Skeletal muscle tissue (tissue), 4 donors: ENCODE results near the gene PIP4K2C. TPM values are rescaled to one million over a fixed set of nuclear protein-coding genes. Genes with fewer than 3 reads are reported as not detected.
A peak's percentile ranks its signal among the peaks of the same experiment; 100 is the strongest.

Experiments used
- H3K27ac ChIP-seq: one replicate; pipeline ENCODE4 v1.7.0; 2013; ENCODE audit warnings: mild to moderate bottlenecking, low read depth, low read length, inconsistent platforms
- H3K27me3 ChIP-seq, 3 donors: one replicate each; pipeline ENCODE4 v1.7.0; 2013; ENCODE audit warnings: low read length in 3 of 3; ENCODE audit not compliant: control insufficient read depth in 3 of 3, insufficient read depth in 3 of 3
- H3K36me3 ChIP-seq, 3 donors: one replicate each; pipeline ENCODE4 v1.7.0; 2013; ENCODE audit warnings: low read length in 3 of 3; ENCODE audit not compliant: control insufficient read depth in 3 of 3, insufficient read depth in 3 of 3
- H3K4me1 ChIP-seq, 3 donors: one replicate each; pipeline ENCODE4 v1.7.0; 2013; ENCODE audit warnings: low read length in 3 of 3, mild to moderate bottlenecking in 3 of 3; ENCODE audit not compliant: control insufficient read depth in 3 of 3, insufficient read depth in 3 of 3
- H3K4me3 ChIP-seq, 3 donors: one replicate each; pipeline ENCODE4 v1.7.0; 2013; ENCODE audit warnings: low read length in 3 of 3
- H3K9ac ChIP-seq, 3 donors: one replicate each; pipeline ENCODE4 v1.7.0; 2013; ENCODE audit warnings: low read length in 3 of 3, mild to moderate bottlenecking in 3 of 3, moderate library complexity in 2 of 3, low read depth in 1 of 3
- H3K9me3 ChIP-seq, 3 donors: one replicate each; pipeline ENCODE4 v1.7.0; 2013; ENCODE audit warnings: low read length in 3 of 3; ENCODE audit not compliant: control insufficient read depth in 3 of 3
- total RNA-seq: library from RNA; depleted of rRNA; stranded (reverse); fragments of >200 nt; gene quantifications from one replicate; pipeline ENCODE4 v1.2.3, GENCODE V29; 2014
- donor health status: Osteomylitis.

The PIP4K2C gene
- 5.7 TPM for total RNA-seq

DNA sequence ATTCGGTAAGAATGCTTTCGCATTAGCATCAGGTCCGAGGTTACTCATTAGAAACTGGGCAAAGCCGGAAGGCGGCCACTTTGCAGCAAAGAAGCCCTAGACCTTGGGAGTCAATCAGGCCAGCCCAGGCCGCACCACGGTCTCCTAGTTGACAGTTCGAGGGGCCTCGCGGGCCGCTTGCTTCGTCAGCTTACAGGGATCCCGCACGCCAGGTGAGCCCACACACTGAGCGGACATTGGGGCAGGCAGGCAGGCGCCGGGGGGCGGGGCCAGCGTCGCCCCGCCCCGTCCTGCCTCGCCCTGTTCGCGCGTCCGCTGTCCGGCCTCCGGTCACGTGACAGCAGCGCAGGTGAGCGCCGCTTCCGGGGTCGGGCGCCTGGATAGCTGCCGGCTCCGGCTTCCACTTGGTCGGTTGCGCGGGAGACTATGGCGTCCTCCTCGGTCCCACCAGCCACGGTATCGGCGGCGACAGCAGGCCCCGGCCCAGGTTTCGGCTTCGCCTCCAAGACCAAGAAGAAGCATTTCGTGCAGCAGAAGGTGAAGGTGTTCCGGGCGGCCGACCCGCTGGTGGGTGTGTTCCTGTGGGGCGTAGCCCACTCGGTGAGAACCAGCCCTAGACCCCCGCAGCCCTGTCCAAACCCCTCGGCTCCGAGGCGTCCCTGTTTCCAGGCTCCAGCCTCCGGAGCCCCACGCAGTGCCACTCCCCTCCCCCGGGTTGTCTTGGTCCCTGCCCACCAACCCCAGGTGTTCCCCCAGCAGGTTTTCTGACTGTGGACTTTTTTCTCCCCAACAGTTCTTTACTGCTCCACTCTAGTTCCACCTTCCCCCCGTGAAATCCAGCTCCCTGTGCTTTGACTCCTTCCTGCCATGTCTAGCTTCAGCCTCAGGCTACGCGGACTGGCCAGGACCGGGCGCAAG, at the start of gene PIP4K2C:
PIP4K2C (plus strand) TSS at position 329 of the 918 bp plus-strand sequence; CDS start at position 427, 98 bp downstream.
- H3K27ac ChIP-seq, result peak within 1 kb of the TSS; percentile 16
- no peaks in the 10 kb centered on the region for H3K9me3 ChIP-seq
- peak within 1 kb of the TSS; percentile 65 to 87 (median 69) for H3K9ac ChIP-seq
- H3K27me3 ChIP-seq, result peaks cover 0 to 10% (median 6%) of the 10 kb centered on the region in 3 donors
- H3K4me1 ChIP-seq, result peaks cover 11 to 21% (median 13%) of the 10 kb centered on the region in 3 donors
- H3K36me3 ChIP-seq, result peaks cover 0 to 5% (median 3%) of the 10 kb centered on the region in 3 donors
- peak within 1 kb of the TSS; percentile 82 to 90 (median 88) for H3K4me3 ChIP-seq

DNA sequence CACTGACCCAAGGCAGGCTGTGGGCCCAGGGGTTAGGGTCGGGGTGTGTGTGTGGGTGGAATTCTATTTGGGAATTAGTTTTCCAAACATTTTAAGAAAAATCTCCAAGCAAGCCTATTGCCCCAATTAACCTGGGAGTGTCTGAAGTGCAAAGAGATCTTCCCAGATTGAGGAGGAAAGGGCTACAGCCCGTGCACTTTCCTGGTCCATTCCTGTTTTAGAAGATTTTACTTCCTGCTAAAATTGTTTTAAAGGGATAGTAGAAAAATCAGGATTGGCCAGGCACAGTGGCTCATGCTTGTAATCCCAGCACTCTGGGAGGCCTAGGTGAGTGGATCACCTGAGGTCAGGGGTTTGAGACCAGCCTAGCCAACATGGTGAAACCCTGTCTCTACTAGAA, 49.3 kb upstream of the PIP4K2C start:
- Histone ChIP-seq H3K9ac (no peak overlapping the region), H3K4me1 (peaks cover 18 to 21% (median 21%) of the 10 kb centered on the region in 3 donors), H3K36me3 (peaks cover 11 to 33% (median 16%) of the 10 kb centered on the region in 3 donors), H3K4me3 (no peak overlapping the region), H3K9me3 (no peaks in the 10 kb centered on the region), H3K27ac (no peak overlapping the region), H3K27me3 (no peaks in the 10 kb centered on the region)

DNA sequence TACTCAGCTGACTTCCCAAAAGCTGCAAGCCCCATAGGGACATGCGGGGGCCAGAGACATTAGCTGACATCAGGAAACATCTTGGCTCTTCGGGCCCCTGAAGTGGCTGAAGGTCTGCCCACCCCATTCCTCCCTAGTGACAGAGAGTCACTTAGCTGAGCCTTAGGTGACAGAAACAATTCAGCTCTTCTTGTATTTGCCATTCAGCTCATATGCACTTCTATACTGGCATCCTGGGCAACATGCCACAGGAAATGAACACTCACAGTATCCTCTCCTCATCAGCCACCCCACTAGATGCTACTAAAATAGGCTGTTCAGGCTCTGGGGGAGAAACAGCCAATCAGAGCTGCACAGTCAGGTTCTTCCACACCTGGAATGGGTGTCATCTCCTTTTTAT, 47.4 kb upstream of the PIP4K2C start:
- Histone ChIP-seq H3K27ac (no peak overlapping the region), H3K4me1 (peaks cover 18 to 24% (median 21%) of the 10 kb centered on the region in 3 donors), H3K9me3 (no peaks in the 10 kb centered on the region), H3K27me3 (peaks cover 2% of the 10 kb centered on the region in 3 donors), H3K36me3 (peaks cover 10 to 25% (median 11%) of the 10 kb centered on the region in 3 donors), H3K4me3 (no peak overlapping the region), H3K9ac (no peak overlapping the region)

DNA sequence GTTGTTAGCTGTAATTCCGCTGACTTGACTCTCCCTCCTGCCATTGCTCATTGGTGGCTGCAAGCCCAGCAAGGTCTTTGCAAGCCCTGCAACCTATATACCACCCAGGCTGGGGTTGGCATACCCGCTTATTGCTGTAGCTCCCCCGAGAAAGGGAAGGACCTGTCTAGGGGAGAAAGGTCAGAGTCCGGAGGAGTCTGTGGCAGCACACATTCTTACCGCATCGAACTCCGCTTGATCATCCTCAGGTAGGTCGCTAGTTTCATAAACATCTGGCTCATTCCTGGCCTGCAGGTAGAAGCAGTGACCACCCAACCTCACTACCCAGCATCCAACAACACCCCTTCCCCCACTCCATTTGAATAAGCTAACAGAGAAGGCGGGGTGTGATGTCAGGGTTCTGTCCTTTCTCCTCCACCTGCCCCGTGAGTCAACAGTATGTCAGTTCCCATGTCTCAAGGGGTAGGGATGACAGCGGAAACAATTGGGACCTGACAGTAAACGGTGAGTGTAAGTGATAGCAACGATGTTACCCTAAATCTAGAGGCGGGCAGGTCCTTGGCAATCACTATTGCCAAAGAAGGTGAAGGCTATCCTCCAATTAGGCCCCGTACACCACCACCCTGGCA, 45.1 kb upstream of the PIP4K2C start:
- peaks cover 5 to 9% (median 9%) of the 10 kb centered on the region in 3 donors for H3K36me3 ChIP-seq
- peaks cover 22 to 26% (median 25%) of the 10 kb centered on the region in 3 donors for H3K27me3 ChIP-seq
- peak overlapping the region; percentile 87 for H3K27ac ChIP-seq

DNA sequence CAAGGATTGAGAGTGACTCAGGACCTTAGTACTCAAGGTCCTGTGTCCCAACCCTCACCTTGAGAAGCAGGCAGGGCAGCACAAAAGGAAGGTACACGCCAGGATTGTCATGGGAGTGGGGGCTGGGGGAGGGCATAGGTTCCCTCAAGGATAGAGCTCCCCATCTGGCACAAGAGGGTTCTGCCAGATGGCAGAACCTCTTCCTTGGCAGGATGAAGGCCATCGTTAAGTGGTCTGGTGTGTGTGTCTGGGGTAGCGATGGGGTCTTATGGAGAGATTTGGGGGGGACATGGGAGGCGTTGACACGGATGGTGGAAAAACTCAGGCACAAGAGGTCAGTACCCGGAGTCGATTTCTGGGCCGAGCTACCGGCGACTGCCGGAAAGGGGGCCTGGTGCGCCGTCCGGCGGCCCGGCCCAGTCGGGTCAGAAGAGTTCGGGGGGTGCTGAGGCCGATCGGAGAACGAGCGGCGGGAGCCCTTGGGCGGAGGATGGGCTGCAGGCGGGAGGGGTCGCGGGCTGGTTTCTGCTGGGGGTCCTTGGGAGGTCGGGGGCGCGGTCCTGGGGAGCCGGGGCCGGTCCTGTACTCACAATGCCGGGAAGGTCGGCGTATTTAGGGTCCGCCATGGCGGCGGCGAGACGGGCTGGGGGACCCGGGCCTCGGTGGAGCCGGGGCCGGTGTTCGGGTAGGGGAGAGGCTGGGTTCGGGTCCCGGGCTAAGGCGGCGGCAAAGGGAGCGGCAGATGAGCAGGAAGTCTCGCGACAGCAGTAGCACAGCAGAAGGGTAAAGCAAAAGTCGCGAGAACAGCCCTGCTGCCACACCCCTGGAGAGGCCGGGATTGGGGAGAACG, 44.3 kb upstream of the PIP4K2C start, which contains the start of gene DCTN2:
DCTN2 (minus strand) TSS at position 755 of the 850 bp plus-strand sequence; CDS start at position 626, 129 bp downstream.
- H3K27me3 ChIP-seq, result peaks cover 25 to 32% (median 28%) of the 10 kb centered on the region in 3 donors
- peaks cover 1 to 5% (median 2%) of the 10 kb centered on the region in 3 donors for H3K36me3 ChIP-seq
- H3K27ac ChIP-seq, result peak within 1 kb of the TSS; percentile 87
- H3K9me3 ChIP-seq, result no peaks in the 10 kb centered on the region
- peaks cover 22 to 27% (median 25%) of the 10 kb centered on the region in 3 donors for H3K4me1 ChIP-seq
- peak within 1 kb of the TSS; percentile 80 to 95 (median 84) for H3K4me3 ChIP-seq
- H3K9ac ChIP-seq, result peak within 1 kb of the TSS; percentile 87 to 96 (median 96)

More for the DNA sequence above, 45.1 kb upstream of the PIP4K2C start:
- peak overlapping the region; percentile 80 to 95 (median 84) for H3K4me3 ChIP-seq
- H3K9ac ChIP-seq, result peak overlapping the region; percentile 87 to 96 (median 96)
- no peaks in the 10 kb centered on the region for H3K9me3 ChIP-seq
- peaks cover 22 to 27% (median 25%) of the 10 kb centered on the region in 3 donors for H3K4me1 ChIP-seq

DNA sequence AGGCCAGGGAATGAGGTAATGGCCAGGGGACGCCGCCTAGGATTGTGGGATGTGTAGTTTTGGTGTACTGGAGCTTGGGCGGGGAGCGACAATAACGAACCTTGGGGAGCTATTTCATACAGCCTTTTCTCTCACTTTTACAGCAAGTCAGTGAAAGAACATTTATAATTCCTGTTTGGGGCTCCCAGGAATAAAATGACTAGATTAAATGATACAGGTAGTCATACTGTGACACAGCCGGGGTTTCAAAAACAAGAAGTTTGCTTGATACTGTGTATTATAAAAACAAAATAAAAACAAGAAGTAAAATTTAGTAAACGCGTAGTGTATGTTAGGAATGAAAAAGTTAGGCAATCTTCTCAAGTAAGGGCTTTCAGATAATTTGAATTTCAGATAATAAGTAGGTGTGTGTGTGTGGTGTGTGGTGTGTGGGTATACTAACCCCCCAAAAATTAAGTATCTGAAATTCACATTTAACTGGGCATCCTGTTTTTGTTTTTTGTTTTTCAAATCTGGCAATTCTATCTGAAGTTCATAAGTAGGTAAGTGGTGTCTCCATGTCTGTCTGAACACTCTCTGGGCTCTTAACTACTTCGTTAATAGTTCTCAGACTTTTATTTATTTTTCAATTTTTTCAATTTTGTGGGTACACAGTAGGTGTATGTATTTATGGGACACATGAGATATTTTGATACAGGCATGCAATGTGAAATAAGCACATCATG, 43.5 kb upstream of the PIP4K2C start:
- H3K36me3 ChIP-seq, result peaks cover 0 to 5% (median 0%) of the 10 kb centered on the region in 3 donors
- H3K9ac ChIP-seq, result peak overlapping the region in 2 of 3 donors; percentile 56 to 60
- peaks cover 22 to 27% (median 25%) of the 10 kb centered on the region in 3 donors for H3K4me1 ChIP-seq
- peak overlapping the region; percentile 80 to 95 (median 84) for H3K4me3 ChIP-seq
- peaks cover 28 to 38% (median 29%) of the 10 kb centered on the region in 3 donors for H3K27me3 ChIP-seq
- no peak overlapping the region for H3K27ac ChIP-seq
- no peaks in the 10 kb centered on the region for H3K9me3 ChIP-seq

DNA sequence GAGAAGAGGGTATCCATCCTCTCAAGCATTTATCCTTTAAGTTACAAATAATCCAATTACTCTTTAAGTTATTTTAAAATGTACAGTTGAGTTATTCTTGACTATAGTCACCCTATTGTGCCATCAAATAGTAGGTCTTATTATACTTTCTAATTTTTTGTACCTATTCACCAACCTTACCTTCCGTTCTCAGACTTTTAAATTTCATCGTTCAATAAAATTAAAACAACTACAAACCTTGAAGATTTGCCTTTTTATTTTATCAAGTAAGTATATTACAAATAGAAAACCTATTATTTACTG, 43.0 kb upstream of the PIP4K2C start:
- Histone ChIP-seq H3K9me3 (no peaks in the 10 kb centered on the region), H3K27ac (no peak overlapping the region), H3K9ac (no peak overlapping the region), H3K36me3 (peaks cover 0 to 3% (median 0%) of the 10 kb centered on the region in 3 donors), H3K4me3 (no peak overlapping the region), H3K27me3 (peaks cover 29 to 39% (median 32%) of the 10 kb centered on the region in 3 donors), H3K4me1 (peaks cover 22 to 27% (median 25%) of the 10 kb centered on the region in 3 donors)

DNA sequence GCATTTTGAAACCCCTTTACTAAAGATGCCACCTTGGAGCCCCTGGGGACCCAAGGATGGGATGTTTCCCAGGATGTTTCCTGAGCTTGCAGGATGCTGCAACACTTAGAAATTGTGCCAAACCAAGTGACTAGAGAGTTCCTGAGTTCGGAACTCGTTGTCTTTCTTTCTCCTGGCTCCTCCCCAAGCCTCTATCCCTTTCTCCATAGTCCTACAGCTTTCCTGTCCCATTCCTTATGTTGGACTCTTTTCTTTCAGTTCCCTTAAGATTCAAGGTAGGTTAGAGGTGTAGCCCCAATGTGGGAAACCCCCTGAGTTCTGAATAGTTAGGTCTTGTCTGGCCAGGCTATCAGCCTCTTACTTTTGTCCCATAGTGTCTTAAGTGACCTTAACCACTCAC, 42.5 kb upstream of the PIP4K2C start:
- H3K4me1 ChIP-seq, result peaks cover 22 to 25% (median 24%) of the 10 kb centered on the region in 3 donors
- H3K27me3 ChIP-seq, result peaks cover 29 to 39% (median 34%) of the 10 kb centered on the region in 3 donors
- no peak overlapping the region for H3K9ac ChIP-seq
- no peaks in the 10 kb centered on the region for H3K9me3 ChIP-seq
- no peak overlapping the region for H3K4me3 ChIP-seq
- H3K27ac ChIP-seq, result no peak overlapping the region
- H3K36me3 ChIP-seq, result peaks cover 0 to under 1% (median 0%) of the 10 kb centered on the region in 3 donors
